Progenitor cell of endocrine pancreas (in vitro differentiated cells): ENCODE data around the gene AURKA. TPM values are rescaled to one million over a fixed set of nuclear protein-coding genes. Genes with fewer than 3 reads are reported as not detected.

Source experiments
- DNase-seq: peaks from one replicate; pipeline ENCODE4 v3.0.0; 2021; ENCODE audit warnings: low spot score; ENCODE audit not compliant: unreplicated experiment
- H3K27ac Mint-ChIP-seq: 2 replicates; pipeline ENCODE4 v1.8.0; 2021; ENCODE audit warnings: mild to moderate bottlenecking, moderate library complexity, mixed read lengths
- H3K27me3 Mint-ChIP-seq: 2 replicates; pipeline ENCODE4 v1.8.0; 2021; ENCODE audit warnings: mixed read lengths
- H3K36me3 Mint-ChIP-seq: 2 replicates; pipeline ENCODE4 v1.8.0; 2022; ENCODE audit warnings: mixed read lengths; ENCODE audit not compliant: insufficient read depth
- H3K4me1 Mint-ChIP-seq: 2 replicates; pipeline ENCODE4 v1.8.0; 2021; ENCODE audit warnings: low read depth, mixed read lengths
- H3K4me3 Mint-ChIP-seq: 2 replicates; pipeline ENCODE4 v1.8.0; 2021; ENCODE audit warnings: low read depth, mild to moderate bottlenecking, moderate library complexity, mixed read lengths
- H3K9me3 Mint-ChIP-seq: 2 replicates; pipeline ENCODE4 v1.8.0; 2021; ENCODE audit warnings: low read depth, mixed read lengths
- CTCF ChIP-seq: fragments of 200-600 bp; sonication (generic); IDR thresholded peaks from one replicate; pipeline ENCODE4 v1.5.0; 2021; ENCODE audit warnings: antibody characterized with exemption, mild to moderate bottlenecking; ENCODE audit not compliant: unreplicated experiment
- total RNA-seq: library from RNA; stranded (reverse); gene quantifications from 2 replicates; pipeline ENCODE4 v1.2.1, GENCODE V29; 2021

Gene AURKA
- total RNA-seq, 1 donor from 2014 or later: 26.1 TPM

- Mint-ChIP-seq H3K27ac (no peak overlapping the region), H3K4me3 (no peak overlapping the region), H3K4me1 (peaks cover 2% of the 10 kb centered on the region), H3K36me3 (no peaks in the 10 kb centered on the region), H3K9me3 (no peaks in the 10 kb centered on the region), H3K27me3 (peaks cover 10% of the 10 kb centered on the region)
- no peak for TF ChIP-seq CTCF
- no peak for DNase-seq
Observed at GRCh38 chr20:56430461-56430860, 38.4 kb upstream of the AURKA start.

DNA sequence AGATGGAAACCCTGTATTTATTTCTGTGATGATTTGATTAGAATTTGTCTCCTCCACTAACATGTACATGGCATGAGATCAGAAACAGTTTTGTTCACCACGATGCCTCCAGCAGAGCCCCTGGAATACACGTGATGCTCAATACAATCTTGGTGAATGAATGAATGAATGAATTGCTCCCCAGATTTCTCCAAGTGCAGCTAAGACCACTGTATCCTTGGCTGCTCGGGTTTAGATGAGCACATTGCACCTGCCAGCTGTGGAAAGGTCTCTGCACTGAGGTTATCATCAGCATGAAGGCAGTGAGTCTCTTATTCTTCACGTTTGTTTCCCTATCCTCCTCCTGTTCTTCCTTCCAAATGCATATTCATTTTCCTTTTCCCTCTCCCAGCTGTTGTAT lies 37.9 kb upstream of the AURKA start:
- Mint-ChIP-seq H3K4me3 (no peak overlapping the region), H3K9me3 (no peaks in the 10 kb centered on the region), H3K4me1 (peaks cover 2% of the 10 kb centered on the region), H3K27me3 (peaks cover 10% of the 10 kb centered on the region), H3K27ac (no peak overlapping the region), H3K36me3 (no peaks in the 10 kb centered on the region)
- no peak for DNase-seq
- no peak for TF ChIP-seq CTCF

GRCh38 chr20:56429502-56429901 lies 37.5 kb upstream of the AURKA start:
- H3K4me3 Mint-ChIP-seq: no peak overlapping the region
- H3K27me3 Mint-ChIP-seq: peaks cover 10% of the 10 kb centered on the region
- H3K27ac Mint-ChIP-seq: no peak overlapping the region
- peaks cover 2% of the 10 kb centered on the region for H3K4me1 Mint-ChIP-seq
- TF ChIP-seq CTCF: no peak
- DNase-seq: no peak
- H3K36me3 Mint-ChIP-seq: no peaks in the 10 kb centered on the region
- H3K9me3 Mint-ChIP-seq: no peaks in the 10 kb centered on the region

DNA sequence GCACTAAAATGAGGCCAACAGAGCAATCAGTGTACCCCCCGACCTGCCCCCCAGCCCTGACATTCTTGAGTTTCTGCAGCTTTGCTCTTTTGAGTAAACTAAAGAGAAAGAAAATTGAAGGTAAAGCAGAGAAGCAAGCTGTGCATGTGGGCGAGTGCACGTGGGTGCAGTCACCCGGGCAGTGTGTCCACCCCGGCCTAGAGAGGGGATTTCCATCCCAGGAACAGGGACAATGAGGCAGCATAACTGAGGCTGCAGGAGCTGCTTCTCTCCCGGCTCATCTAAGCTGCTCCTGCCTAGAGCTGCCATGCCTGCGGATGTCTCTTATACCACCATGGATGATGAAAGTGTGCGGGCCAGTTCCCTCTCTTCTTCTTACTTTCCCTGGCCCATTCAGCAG lies 36.9 kb upstream of the AURKA start:
- no peak overlapping the region for H3K27ac Mint-ChIP-seq
- no peaks in the 10 kb centered on the region for H3K36me3 Mint-ChIP-seq
- no peak for DNase-seq
- peaks cover 10% of the 10 kb centered on the region for H3K27me3 Mint-ChIP-seq
- no peak overlapping the region for H3K4me3 Mint-ChIP-seq
- no peaks in the 10 kb centered on the region for H3K9me3 Mint-ChIP-seq
- no peak for TF ChIP-seq CTCF
- H3K4me1 Mint-ChIP-seq: peaks cover 2% of the 10 kb centered on the region

GRCh38 chr20:56428410-56428809 lies 36.4 kb upstream of the AURKA start:
- H3K27me3 Mint-ChIP-seq: peaks cover 10% of the 10 kb centered on the region
- no peaks in the 10 kb centered on the region for H3K9me3 Mint-ChIP-seq
- peaks cover 2% of the 10 kb centered on the region for H3K4me1 Mint-ChIP-seq
- H3K4me3 Mint-ChIP-seq: no peak overlapping the region
- no peak for TF ChIP-seq CTCF
- DNase-seq: no peak
- H3K36me3 Mint-ChIP-seq: no peaks in the 10 kb centered on the region
- no peak overlapping the region for H3K27ac Mint-ChIP-seq
